ENCODE data around the gene ST13. TPM values are rescaled to one million over a fixed set of nuclear protein-coding genes. Genes with fewer than 3 reads are reported as not detected.

The ST13 gene
- polyA plus RNA-seq, 1 donor from 2014 or later: 195 TPM

DNA sequence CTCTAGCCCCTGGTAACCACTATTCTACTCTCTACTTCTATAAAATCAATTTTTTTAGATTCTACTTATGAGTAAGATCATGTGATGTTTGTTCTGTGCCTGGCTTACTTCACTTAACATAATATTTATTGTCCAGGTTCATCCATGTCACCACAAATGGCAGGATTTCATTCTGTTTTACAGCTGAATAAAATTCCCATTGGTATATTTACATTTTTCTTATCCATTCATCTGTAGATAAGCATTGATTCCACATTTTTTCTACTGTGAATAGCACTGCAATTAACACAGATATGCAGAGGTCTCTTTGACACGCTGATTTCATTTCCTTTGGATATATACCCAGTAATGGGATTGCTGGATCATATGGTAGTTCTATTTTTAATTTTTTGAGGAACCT, 53.1 kb downstream of the ST13 start:
- peaks cover 4% of the 10 kb centered on the region for H3K79me2 ChIP-seq (replicated peaks; ENCODE audit: insufficient read depth, low read length)
- no peak for TF ChIP-seq EP300 (conservative IDR thresholded peaks at IDR 0.05; ENCODE audit: poor library complexity, severe bottlenecking)
- TF ChIP-seq, protein P1, sequence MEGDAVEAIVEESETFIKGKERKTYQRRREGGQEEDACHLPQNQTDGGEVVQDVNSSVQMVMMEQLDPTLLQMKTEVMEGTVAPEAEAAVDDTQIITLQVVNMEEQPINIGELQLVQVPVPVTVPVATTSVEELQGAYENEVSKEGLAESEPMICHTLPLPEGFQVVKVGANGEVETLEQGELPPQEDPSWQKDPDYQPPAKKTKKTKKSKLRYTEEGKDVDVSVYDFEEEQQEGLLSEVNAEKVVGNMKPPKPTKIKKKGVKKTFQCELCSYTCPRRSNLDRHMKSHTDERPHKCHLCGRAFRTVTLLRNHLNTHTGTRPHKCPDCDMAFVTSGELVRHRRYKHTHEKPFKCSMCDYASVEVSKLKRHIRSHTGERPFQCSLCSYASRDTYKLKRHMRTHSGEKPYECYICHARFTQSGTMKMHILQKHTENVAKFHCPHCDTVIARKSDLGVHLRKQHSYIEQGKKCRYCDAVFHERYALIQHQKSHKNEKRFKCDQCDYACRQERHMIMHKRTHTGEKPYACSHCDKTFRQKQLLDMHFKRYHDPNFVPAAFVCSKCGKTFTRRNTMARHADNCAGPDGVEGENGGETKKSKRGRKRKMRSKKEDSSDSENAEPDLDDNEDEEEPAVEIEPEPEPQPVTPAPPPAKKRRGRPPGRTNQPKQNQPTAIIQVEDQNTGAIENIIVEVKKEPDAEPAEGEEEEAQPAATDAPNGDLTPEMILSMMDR (IDR thresholded peaks at IDR 0.05; ENCODE audit: poor library complexity, severe bottlenecking): no peak
- no peak for TF ChIP-seq MXI1 (conservative IDR thresholded peaks at IDR 0.05; ENCODE audit: poor library complexity, severe bottlenecking)
- TF ChIP-seq POLR2AphosphoS5 (IDR thresholded peaks at IDR 0.05): no peak
- TF ChIP-seq, protein P2, sequence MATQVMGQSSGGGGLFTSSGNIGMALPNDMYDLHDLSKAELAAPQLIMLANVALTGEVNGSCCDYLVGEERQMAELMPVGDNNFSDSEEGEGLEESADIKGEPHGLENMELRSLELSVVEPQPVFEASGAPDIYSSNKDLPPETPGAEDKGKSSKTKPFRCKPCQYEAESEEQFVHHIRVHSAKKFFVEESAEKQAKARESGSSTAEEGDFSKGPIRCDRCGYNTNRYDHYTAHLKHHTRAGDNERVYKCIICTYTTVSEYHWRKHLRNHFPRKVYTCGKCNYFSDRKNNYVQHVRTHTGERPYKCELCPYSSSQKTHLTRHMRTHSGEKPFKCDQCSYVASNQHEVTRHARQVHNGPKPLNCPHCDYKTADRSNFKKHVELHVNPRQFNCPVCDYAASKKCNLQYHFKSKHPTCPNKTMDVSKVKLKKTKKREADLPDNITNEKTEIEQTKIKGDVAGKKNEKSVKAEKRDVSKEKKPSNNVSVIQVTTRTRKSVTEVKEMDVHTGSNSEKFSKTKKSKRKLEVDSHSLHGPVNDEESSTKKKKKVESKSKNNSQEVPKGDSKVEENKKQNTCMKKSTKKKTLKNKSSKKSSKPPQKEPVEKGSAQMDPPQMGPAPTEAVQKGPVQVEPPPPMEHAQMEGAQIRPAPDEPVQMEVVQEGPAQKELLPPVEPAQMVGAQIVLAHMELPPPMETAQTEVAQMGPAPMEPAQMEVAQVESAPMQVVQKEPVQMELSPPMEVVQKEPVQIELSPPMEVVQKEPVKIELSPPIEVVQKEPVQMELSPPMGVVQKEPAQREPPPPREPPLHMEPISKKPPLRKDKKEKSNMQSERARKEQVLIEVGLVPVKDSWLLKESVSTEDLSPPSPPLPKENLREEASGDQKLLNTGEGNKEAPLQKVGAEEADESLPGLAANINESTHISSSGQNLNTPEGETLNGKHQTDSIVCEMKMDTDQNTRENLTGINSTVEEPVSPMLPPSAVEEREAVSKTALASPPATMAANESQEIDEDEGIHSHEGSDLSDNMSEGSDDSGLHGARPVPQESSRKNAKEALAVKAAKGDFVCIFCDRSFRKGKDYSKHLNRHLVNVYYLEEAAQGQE (IDR thresholded peaks at IDR 0.05; ENCODE audit: borderline replicate concordance): no peak
- TF ChIP-seq RAD21 (conservative IDR thresholded peaks at IDR 0.05): no peak
- TF ChIP-seq EZH2 (IDR thresholded peaks at IDR 0.05; ENCODE audit: borderline replicate concordance, insufficient read depth, low read length, poor library complexity, severe bottlenecking): no peak
- no peak for TF ChIP-seq SMC3 (conservative IDR thresholded peaks at IDR 0.05; ENCODE audit: poor library complexity)
- no peak for TF ChIP-seq TAF1 (IDR thresholded peaks at IDR 0.05; ENCODE audit: low read depth)

DNA sequence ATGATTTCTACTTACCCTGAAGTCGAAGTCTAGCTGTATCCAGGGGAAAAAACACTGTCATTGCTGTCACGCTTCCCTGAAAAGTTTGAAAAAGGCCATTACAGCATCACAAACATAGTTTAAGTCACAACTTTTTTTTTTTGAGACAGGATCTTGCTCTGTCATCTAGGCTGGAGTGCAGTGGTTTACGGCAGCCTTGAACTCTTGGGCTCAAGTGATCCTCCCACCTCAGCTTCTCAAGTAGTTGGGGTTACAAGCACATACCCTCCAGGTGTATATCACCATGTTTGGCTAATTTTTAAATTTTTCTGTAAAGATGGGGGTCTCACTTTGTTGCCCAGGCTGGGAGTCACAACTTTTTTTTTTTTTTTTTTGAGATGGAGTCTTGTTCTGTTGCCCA, 57.4 kb downstream of the ST13 start:
- no peak overlapping the region for H3K4me2 ChIP-seq (ENCODE audit: low read length)
- no peaks in the 10 kb centered on the region for H3K79me2 ChIP-seq (replicated peaks; ENCODE audit: insufficient read depth, low read length)
- H3K27ac ChIP-seq (ENCODE audit: low read length): no peak overlapping the region
- H3K9me2 ChIP-seq (ENCODE audit: insufficient read depth, low read length): no peaks in the 10 kb centered on the region
- H3K36me3 ChIP-seq (ENCODE audit: insufficient read depth, low read length): no peaks in the 10 kb centered on the region
- no peaks in the 10 kb centered on the region for H3F3A ChIP-seq (ENCODE audit: insufficient read depth, low read length, poor library complexity, severe bottlenecking)
- no peak overlapping the region for H3K9ac ChIP-seq (ENCODE audit: low read length)
- TF ChIP-seq POLR2AphosphoS5 (IDR thresholded peaks at IDR 0.05): no peak
- TF ChIP-seq TAF1 (IDR thresholded peaks at IDR 0.05; ENCODE audit: low read depth): no peak
- TF ChIP-seq, protein P1 (IDR thresholded peaks at IDR 0.05; ENCODE audit: poor library complexity, severe bottlenecking): no peak
- TF ChIP-seq SMC3 (conservative IDR thresholded peaks at IDR 0.05; ENCODE audit: poor library complexity): no peak
- TF ChIP-seq MXI1 (conservative IDR thresholded peaks at IDR 0.05; ENCODE audit: poor library complexity, severe bottlenecking): no peak
- no peak for TF ChIP-seq EP300 (conservative IDR thresholded peaks at IDR 0.05; ENCODE audit: poor library complexity, severe bottlenecking)
- TF ChIP-seq, protein P2 (IDR thresholded peaks at IDR 0.05; ENCODE audit: borderline replicate concordance): no peak
- no peak for TF ChIP-seq RAD21 (conservative IDR thresholded peaks at IDR 0.05)
- no peak for TF ChIP-seq EZH2 (IDR thresholded peaks at IDR 0.05; ENCODE audit: borderline replicate concordance, insufficient read depth, low read length, poor library complexity, severe bottlenecking)
- H2AFZ ChIP-seq (ENCODE audit: low read depth, low read length): no peak overlapping the region
- H3K27me3 ChIP-seq (ENCODE audit: insufficient read depth, low read depth, low read length): no peaks in the 10 kb centered on the region
- no peaks in the 10 kb centered on the region for H4K20me1 ChIP-seq (ENCODE audit: insufficient read depth)
- no peaks in the 10 kb centered on the region for H3K9me3 ChIP-seq (ENCODE audit: low read length)
- no peak overlapping the region for H3K4me3 ChIP-seq (ENCODE audit: low read length)

More for the DNA sequence above, 53.1 kb downstream of the ST13 start:
- H2AFZ ChIP-seq (ENCODE audit: low read depth, low read length): no peak overlapping the region
- H4K20me1 ChIP-seq (ENCODE audit: insufficient read depth): no peaks in the 10 kb centered on the region
- H3K27ac ChIP-seq (ENCODE audit: low read length): no peak overlapping the region
- no peak overlapping the region for H3K4me3 ChIP-seq (ENCODE audit: low read length)
- H3K9me3 ChIP-seq (ENCODE audit: low read length): no peaks in the 10 kb centered on the region
- no peaks in the 10 kb centered on the region for H3K9me2 ChIP-seq (ENCODE audit: insufficient read depth, low read length)
- no peak overlapping the region for H3K4me2 ChIP-seq (ENCODE audit: low read length)
- H3K9ac ChIP-seq (ENCODE audit: low read length): no peak overlapping the region
- H3K27me3 ChIP-seq (ENCODE audit: insufficient read depth, low read depth, low read length): no peaks in the 10 kb centered on the region
- H3K36me3 ChIP-seq (ENCODE audit: insufficient read depth, low read length): no peaks in the 10 kb centered on the region
- H3F3A ChIP-seq (ENCODE audit: insufficient read depth, low read length, poor library complexity, severe bottlenecking): no peaks in the 10 kb centered on the region

Measured in neural cell (in vitro differentiated cells).